H1 (cell line): ENCODE results near the gene RPRD1A. TPM values are rescaled to one million over a fixed set of nuclear protein-coding genes. Genes with fewer than 3 reads are reported as not detected.

ENCODE experiments used
- CTCF ChIA-PET: fragments of 300-600 bp; sonication (Branson Sonifier 250); formaldehyde crosslinking; loops from one replicate; lab custom pipeline; 2021; ENCODE audit not compliant: partially characterized antibody; lab: Charles Lee
- POLR2A ChIA-PET: fragments of 300-600 bp; sonication (Branson Sonifier 250); formaldehyde crosslinking; loops from one replicate; lab custom pipeline; 2021; ENCODE audit warnings: inconsistent platforms; ENCODE audit not compliant: partially characterized antibody; lab: Charles Lee
- DNase-seq, 2 experiments: peaks; one replicate each; pipeline versions ENCODE4 v3.0.0 to v3.0.0-alpha.2; 2010 to 2022; ENCODE audit warnings: low spot score in 2 of 2, low read depth in 1 of 2, mixed read lengths in 1 of 2
- FAIRE-seq: peaks from 2 replicates; lab custom pipeline; 2011; peaks lifted over from hg19 to GRCh38; lab: Jason Lieb, UNC
- H2AFZ ChIP-seq: 2 replicates; pipeline ENCODE4 v1.8.1; 2012; ENCODE audit warnings: low read length, inconsistent platforms
- H2AK5ac ChIP-seq: 2 replicates; pipeline ENCODE4 v1.6.1; 2013; ENCODE audit warnings: low read depth, low read length
- H2BK120ac ChIP-seq: replicated peaks from 2 replicates; pipeline ENCODE3; 2013; ENCODE audit warnings: low read depth, low read length, inconsistent platforms
- H2BK12ac ChIP-seq: 2 replicates; pipeline ENCODE4 v1.6.1; 2013; ENCODE audit warnings: low read depth, low read length
- H2BK15ac ChIP-seq: 2 replicates; pipeline ENCODE4 v1.6.1; 2013; ENCODE audit warnings: low read length
- H2BK20ac ChIP-seq: 2 replicates; pipeline ENCODE4 v1.6.1; 2013; ENCODE audit warnings: low read length
- H2BK5ac ChIP-seq: 2 replicates; pipeline ENCODE4 v1.6.1; 2013; ENCODE audit warnings: low read depth, low read length
- H3K14ac ChIP-seq: 2 replicates; pipeline ENCODE4 v1.6.1; 2013; ENCODE audit warnings: inconsistent platforms; ENCODE audit not compliant: insufficient read length
- H3K18ac ChIP-seq: 2 replicates; pipeline ENCODE4 v1.6.1; 2013; ENCODE audit warnings: low read length; ENCODE audit errors: extremely low read depth
- H3K23ac ChIP-seq: 2 replicates; pipeline ENCODE4 v1.6.1; 2013; ENCODE audit warnings: inconsistent platforms; ENCODE audit not compliant: insufficient read length
- H3K23me2 ChIP-seq: 2 replicates; pipeline ENCODE4 v1.6.1; 2013; ENCODE audit warnings: low read depth, low read length
- H3K27ac ChIP-seq: 2 replicates; pipeline ENCODE4 v1.6.1; 2011; ENCODE audit warnings: low read depth, low read length, inconsistent platforms
- H3K27me3 ChIP-seq, 4 experiments: replicated peaks in 1 of 4; 1 replicate in 1 of 4; 2 replicates in 3 of 4; pipeline versions ENCODE4 v1.6.1 to v1.8.1; 2011 to 2013; ENCODE audit warnings: low read length in 3 of 4, mild to moderate bottlenecking in 3 of 4, inconsistent platforms in 2 of 4, mixed read lengths in 2 of 4, moderate library complexity in 1 of 4; ENCODE audit not compliant: control insufficient read depth in 3 of 4, insufficient read depth in 3 of 4; ENCODE audit errors: extremely low read depth in 1 of 4
- H3K36me3 ChIP-seq, 4 experiments: 2 replicates each; pipeline versions ENCODE4 v1.6.1 to v1.8.1; 2011 to 2013; ENCODE audit warnings: mild to moderate bottlenecking in 4 of 4, low read length in 3 of 4, moderate library complexity in 2 of 4, control low read depth in 1 of 4, inconsistent platforms in 1 of 4; ENCODE audit not compliant: insufficient read depth in 4 of 4, control insufficient read depth in 2 of 4
- H3K4ac ChIP-seq: replicated peaks from 2 replicates; pipeline ENCODE3; 2013; ENCODE audit warnings: low read length, low read depth, mixed read lengths, inconsistent platforms; ENCODE audit not compliant: insufficient read length
- H3K4me1 ChIP-seq, 4 experiments: replicated peaks in 1 of 4; 1 replicate in 1 of 4; 2 replicates in 3 of 4; pipeline versions ENCODE4 v1.6.1 to v1.8.1; 2011 to 2013; ENCODE audit warnings: low read length in 3 of 4, inconsistent platforms in 2 of 4, mixed read lengths in 1 of 4; ENCODE audit not compliant: insufficient read depth in 4 of 4, control insufficient read depth in 3 of 4
- H3K4me2 ChIP-seq, 2 experiments: 2 replicates each; pipeline versions ENCODE4 v1.6.1 to v1.8.1; 2011 to 2013; ENCODE audit warnings: low read depth in 2 of 2, low read length in 2 of 2, control low read depth in 1 of 2, inconsistent platforms in 1 of 2, mild to moderate bottlenecking in 1 of 2; ENCODE audit not compliant: insufficient read depth in 1 of 2
- H3K4me3 ChIP-seq, 4 experiments: fragments of 200-600, 300-600 bp in 1 of 4; sonication (generic), shearing (Covaris generic), sonication (Bioruptor Twin) in 1 of 4; 2 replicates each; pipeline versions ENCODE4 v1.5.1 to v1.8.1; 2011 to 2016; ENCODE audit warnings: low read length in 4 of 4, low read depth in 3 of 4, control low read depth in 2 of 4, inconsistent platforms in 2 of 4, mild to moderate bottlenecking in 2 of 4, mixed read lengths in 1 of 4, moderate library complexity in 1 of 4; ENCODE audit not compliant: insufficient read depth in 2 of 4; ENCODE audit errors: extremely low read depth in 1 of 4
- H3K56ac ChIP-seq: replicated peaks from 2 replicates; pipeline ENCODE3; 2013; ENCODE audit warnings: low read depth, mild to moderate bottlenecking, mixed read lengths, low read length, inconsistent platforms; ENCODE audit not compliant: insufficient read length
- H3K79me1 ChIP-seq: 2 replicates; pipeline ENCODE4 v1.6.1; 2013; ENCODE audit warnings: low read depth, low read length, control low read depth
- H3K79me2 ChIP-seq, 2 experiments: 2 replicates each; pipeline versions ENCODE4 v1.6.1 to v1.8.1; 2012 to 2013; ENCODE audit warnings: low read length in 2 of 2, mild to moderate bottlenecking in 2 of 2, inconsistent platforms in 1 of 2; ENCODE audit not compliant: insufficient read depth in 2 of 2, control insufficient read depth in 1 of 2
- H3K9ac ChIP-seq, 4 experiments: replicated peaks in 1 of 4; 1 replicate in 1 of 4; 2 replicates in 3 of 4; pipeline versions ENCODE4 v1.6.1 to v1.8.1; 2011 to 2013; ENCODE audit warnings: low read depth in 3 of 4, low read length in 3 of 4, control low read depth in 2 of 4, mild to moderate bottlenecking in 2 of 4, moderate library complexity in 2 of 4, inconsistent platforms in 1 of 4; ENCODE audit errors: extremely low read depth in 1 of 4
- H3K9me3 ChIP-seq, 2 experiments: 2 replicates each; pipeline versions ENCODE4 v1.6.1 to v1.8.1; 2012 to 2013; ENCODE audit warnings: mild to moderate bottlenecking in 2 of 2, moderate library complexity in 2 of 2, control low read depth in 1 of 2, inconsistent platforms in 1 of 2, low read depth in 1 of 2, low read length in 1 of 2, mixed read lengths in 1 of 2; ENCODE audit not compliant: insufficient read depth in 2 of 2
- H4K20me1 ChIP-seq, 2 experiments: replicated peaks in 1 of 2; 2 replicates each; pipeline versions ENCODE3 to v1.8.1; 2011 to 2013; ENCODE audit warnings: inconsistent platforms in 2 of 2, low read length in 2 of 2, mild to moderate bottlenecking in 1 of 2; ENCODE audit not compliant: insufficient read depth in 2 of 2, control insufficient read depth in 1 of 2
- H4K5ac ChIP-seq: 2 replicates; pipeline ENCODE4 v1.6.1; 2013; ENCODE audit warnings: low read length, low read depth, mixed read lengths, inconsistent platforms; ENCODE audit not compliant: insufficient read length
- H4K8ac ChIP-seq: 2 replicates; pipeline ENCODE4 v1.8.0; 2013; ENCODE audit warnings: mild to moderate bottlenecking, moderate library complexity, low read length, inconsistent platforms; ENCODE audit not compliant: insufficient read depth; ENCODE audit errors: extremely low read depth
- H4K91ac ChIP-seq: replicated peaks from 2 replicates; pipeline ENCODE3; 2013; ENCODE audit warnings: low read length, mixed read lengths, inconsistent platforms; ENCODE audit not compliant: insufficient read length
- GABPA ChIP-seq: IDR thresholded peaks from 2 replicates; pipeline ENCODE4 v1.6.1; 2011; ENCODE audit warnings: mild to moderate bottlenecking, low read length, moderate library complexity, borderline replicate concordance; ENCODE audit not compliant: insufficient read depth
- RAD21 ChIP-seq, 2 experiments: IDR thresholded peaks in 1 of 2; conservative IDR thresholded peaks in 1 of 2; 2 replicates each; pipeline ENCODE4 v1.6.1; 2011; ENCODE audit warnings: low read depth in 2 of 2, low read length in 2 of 2, improper control_type of control experiment in 1 of 2, inconsistent platforms in 1 of 2, mild to moderate bottlenecking in 1 of 2, moderate library complexity in 1 of 2
- polyA plus RNA-seq, 7 experiments: library from polyadenylated mRNA; depleted of rRNA in 3 of 7; stranded (reverse) in 5 of 7; unstranded in 2 of 7; fragments of >200 nt in 5 of 7; fragments of 200-250 nt in 2 of 7; gene quantifications; 1 replicate in 5 of 7; 2 replicates in 1 of 7; 4 replicates in 1 of 7; pipeline versions ENCODE4 v1.2.1 to v1.2.3, GENCODE V29; 2011 to 2013; ENCODE audit warnings: missing spikeins in 2 of 7, mixed read lengths in 2 of 7
- total RNA-seq: library from RNA; stranded (reverse); fragmentation: NEBNext Ultra II Directional; extraction: Animal tissue kit (Norgen Biotek cat#: 25700); gene quantifications from 2 replicates; pipeline ENCODE4 v1.2.1, GENCODE V29; 2021

The RPRD1A gene
- total and polyA plus RNA-seq, 2 of the 8 experiments (the other 6 are each of a cell fraction or from before 2014, with no cell fraction given): 40.5 to 106 TPM

GRCh38 chr18:35983147-35983546 is 84.2 kb downstream of the RPRD1A start:
- Histone ChIP-seq H4K20me1 (no peaks in the 10 kb centered on the region), H3K4ac (no peak overlapping the region), H2AFZ (no peak overlapping the region), H2BK12ac (no peak overlapping the region), H2BK20ac (no peak overlapping the region), H3K4me1 (no peaks in the 10 kb centered on the region), H3K79me1 (no peaks in the 10 kb centered on the region), H4K8ac (no peak overlapping the region), H3K23me2 (no peaks in the 10 kb centered on the region), H4K5ac (no peak overlapping the region), H2BK120ac (no peak overlapping the region), H3K27me3 (no peaks in the 10 kb centered on the region), H3K27ac (no peak overlapping the region), H3K9me3 (no peaks in the 10 kb centered on the region), H3K18ac (no peak overlapping the region), H3K9ac (no peak overlapping the region), H3K4me2 (no peak overlapping the region), H4K91ac (no peak overlapping the region), H2BK5ac (no peak overlapping the region), H3K36me3 (peaks cover 2 to 38% (median 22%) of the 10 kb centered on the region in 4 experiments; a peak in 6 of 8 replicates), H3K14ac (no peak overlapping the region), H3K23ac (no peak overlapping the region), H3K79me2 (no peaks in the 10 kb centered on the region), H2AK5ac (no peak overlapping the region), H3K4me3 (no peak overlapping the region), H2BK15ac (no peak overlapping the region), H3K56ac (no peak overlapping the region)
- FAIRE-seq (no peak), DNase-seq (no peak)
- TF ChIP-seq GABPA (no peak), RAD21 (IDR thresholded peaks at IDR 0.05 in 1 of 2, conservative IDR thresholded peaks at IDR 0.05 in 1 of 2; ENCODE audit: low read depth in 2 of 2, low read length in 2 of 2) (no peak)
- CTCF ChIA-PET: interaction anchor here (1.9 kb wide), 1 partner anchor 11 kb away, joined by 4 read pairs; no protein-coding TSS in a partner anchor
- POLR2A ChIA-PET: interaction anchor here (0.9 kb wide), 1 partner anchor 527 kb away, joined by 3 read pairs; no protein-coding TSS in a partner anchor
